IMR-90 (cell line): ENCODE results near the gene DEFB124. TPM values are rescaled to one million over a fixed set of nuclear protein-coding genes. Genes with fewer than 3 reads are reported as not detected.

Experiments
- ATAC-seq: fragments of 200-7000 bp; cut with Tn5 transposase; 2 replicates; pipeline ENCODE4 v1.9.1; 2020; ENCODE audit warnings: low read depth, mild to moderate bottlenecking, moderate library complexity
- BruUV-seq: library from RNA; stranded (reverse); fragments of 400-500 nt; replicated peaks from 2 replicates; lab custom pipeline; 2021; lab: Mats Ljungman, UMichigan
- CTCF ChIA-PET: fragments of 300-600 bp; formaldehyde crosslinking; extraction: SDS; loops from one replicate; lab custom pipeline; 2021; ENCODE audit warnings: antibody characterized with exemption; lab: Yijun Ruan, JAX
- POLR2A ChIA-PET: fragments of 300-600 bp; sonication (Branson Sonifier 250); formaldehyde crosslinking; loops from one replicate; lab custom pipeline; 2022; ENCODE audit warnings: antibody characterized with exemption; ENCODE audit not compliant: unreplicated experiment; lab: Charles Lee
- DNase-seq: peaks from one replicate; pipeline ENCODE4 v3.0.0; 2013
- H2AFZ ChIP-seq: replicated peaks from 2 replicates; pipeline ENCODE3; 2013; ENCODE audit warnings: low read length, mild to moderate bottlenecking; ENCODE audit not compliant: poor library complexity
- H2AK5ac ChIP-seq: 2 replicates; pipeline ENCODE4 v1.6.1; 2013; ENCODE audit warnings: low read depth, low read length, inconsistent platforms
- H2AK9ac ChIP-seq: replicated peaks from 2 replicates; pipeline ENCODE3; 2013; ENCODE audit warnings: mild to moderate bottlenecking, low read depth, low read length, moderate library complexity; ENCODE audit not compliant: poor library complexity
- H2BK120ac ChIP-seq: 2 replicates; pipeline ENCODE4 v1.6.1; 2013; ENCODE audit warnings: low read depth, low read length, inconsistent platforms
- H2BK15ac ChIP-seq: 3 replicates; pipeline ENCODE4 v1.6.1; 2013; ENCODE audit warnings: low read depth, low read length, inconsistent platforms
- H2BK20ac ChIP-seq: 2 replicates; pipeline ENCODE4 v1.6.1; 2013; ENCODE audit warnings: low read depth, mild to moderate bottlenecking, inconsistent platforms, low read length, moderate library complexity
- H2BK5ac ChIP-seq: 2 replicates; pipeline ENCODE4 v1.6.1; 2013; ENCODE audit warnings: mild to moderate bottlenecking, low read depth, low read length, inconsistent platforms; ENCODE audit not compliant: poor library complexity, severe bottlenecking
- H3K14ac ChIP-seq: replicated peaks from 2 replicates; pipeline ENCODE4 v1.6.1; 2013; ENCODE audit warnings: low read depth, low read length, inconsistent platforms
- H3K18ac ChIP-seq: 2 replicates; pipeline ENCODE4 v1.6.1; 2013; ENCODE audit warnings: low read depth, low read length, control low read depth
- H3K23ac ChIP-seq: 2 replicates; pipeline ENCODE4 v1.6.1; 2013; ENCODE audit warnings: low read depth, low read length, inconsistent platforms
- H3K27ac ChIP-seq: 2 replicates; pipeline ENCODE4 v1.5.1; 2013; ENCODE audit warnings: mild to moderate bottlenecking, control low read depth, low read length; ENCODE audit not compliant: insufficient read depth
- H3K27me3 ChIP-seq: 2 replicates; pipeline ENCODE4 v1.6.1; 2013; ENCODE audit warnings: low read length; ENCODE audit not compliant: control insufficient read depth, insufficient read depth
- H3K36me3 ChIP-seq: 2 replicates; pipeline ENCODE4 v1.6.1; 2013; ENCODE audit warnings: low read length, mixed read lengths; ENCODE audit not compliant: control insufficient read depth, insufficient read depth
- H3K4ac ChIP-seq: 2 replicates; pipeline ENCODE4 v1.6.1; 2013; ENCODE audit warnings: low read depth, low read length, inconsistent platforms
- H3K4me1 ChIP-seq: 2 replicates; pipeline ENCODE4 v1.6.1; 2013; ENCODE audit warnings: low read length, mixed read lengths; ENCODE audit not compliant: control insufficient read depth, insufficient read depth
- H3K4me2 ChIP-seq: 2 replicates; pipeline ENCODE4 v1.6.1; 2013; ENCODE audit warnings: low read depth, mild to moderate bottlenecking, control low read depth, low read length, moderate library complexity
- H3K4me3 ChIP-seq: 2 replicates; pipeline ENCODE4 v1.5.1; 2013; ENCODE audit warnings: low read depth, mild to moderate bottlenecking, control low read depth, low read length, moderate library complexity; ENCODE audit not compliant: insufficient read depth
- H3K56ac ChIP-seq: 2 replicates; pipeline ENCODE4 v1.6.1; 2013; ENCODE audit warnings: low read length, inconsistent platforms; ENCODE audit not compliant: insufficient read depth; ENCODE audit errors: extremely low read depth
- H3K79me1 ChIP-seq, 2 experiments: 2 replicates each; pipeline ENCODE4 v1.6.1; 2013; ENCODE audit warnings: low read length in 2 of 2, inconsistent platforms in 1 of 2, low read depth in 1 of 2
- H3K9ac ChIP-seq: 2 replicates; pipeline ENCODE4 v1.6.1; 2013; ENCODE audit warnings: low read depth, low read length, control low read depth
- H3K9me1 ChIP-seq: 2 replicates; pipeline ENCODE4 v1.6.1; 2013; ENCODE audit warnings: low read length, inconsistent platforms; ENCODE audit not compliant: insufficient read depth
- H3K9me3 ChIP-seq: 2 replicates; pipeline ENCODE4 v1.6.1; 2013; ENCODE audit warnings: low read length; ENCODE audit not compliant: control insufficient read depth, insufficient read depth
- H4K20me1 ChIP-seq: 2 replicates; pipeline ENCODE4 v1.6.1; 2013; ENCODE audit warnings: low read length, inconsistent platforms; ENCODE audit not compliant: insufficient read depth
- H4K5ac ChIP-seq: 2 replicates; pipeline ENCODE4 v1.6.1; 2013; ENCODE audit warnings: mild to moderate bottlenecking, low read depth, low read length, control low read depth
- H4K8ac ChIP-seq, 2 experiments: 2 replicates each; pipeline ENCODE4 v1.6.1; 2013; ENCODE audit warnings: low read depth in 2 of 2, low read length in 2 of 2, control low read depth in 1 of 2, inconsistent platforms in 1 of 2
- H4K91ac ChIP-seq: 2 replicates; pipeline ENCODE4 v1.6.1; 2013; ENCODE audit warnings: low read depth, low read length, inconsistent platforms; ENCODE audit not compliant: insufficient read depth
- CEBPB ChIP-seq: IDR thresholded peaks from 2 replicates; pipeline ENCODE4 v1.6.1; 2012; ENCODE audit warnings: low read depth, low read length, improper control_type of control experiment
- CHD1 ChIP-seq: IDR thresholded peaks from 2 replicates; pipeline ENCODE4 v1.6.1; 2012; ENCODE audit warnings: low read depth, low read length, improper control_type of control experiment
- MAFK ChIP-seq: IDR thresholded peaks from 2 replicates; pipeline ENCODE4 v1.6.1; 2012; ENCODE audit warnings: low read depth, low read length, improper control_type of control experiment
- MAZ ChIP-seq: IDR thresholded peaks from 2 replicates; pipeline ENCODE4 v1.6.1; 2012; ENCODE audit warnings: low read depth, mild to moderate bottlenecking, low read length, improper control_type of control experiment, moderate library complexity, borderline replicate concordance
- RAD21 ChIP-seq: IDR thresholded peaks from 2 replicates; pipeline ENCODE4 v1.6.1; 2012; ENCODE audit warnings: low read length, improper control_type of control experiment
- USF2 ChIP-seq: fragments of 150-350 bp; IDR thresholded peaks from 2 replicates; pipeline ENCODE4 v1.6.1; 2017; ENCODE audit warnings: mild to moderate bottlenecking, antibody characterized with exemption, low read length, low read depth
- WGBS, 2 experiments: methylation state at CpG; one replicate each; pipeline versions ENCODE4 v1.1.5 to v1.1.7; 2013; ENCODE audit warnings: missing lambda C conversion rate in 2 of 2; ENCODE audit not compliant: insufficient read length in 1 of 2; ENCODE audit errors: extremely low coverage in 2 of 2; 5-methylcytosine and 5-hydroxymethylcytosine counted together
- dilution Hi-C: fragments of 300-500 bp; cut with HindIII; formaldehyde crosslinking; loops from one replicate; pipeline ENCODE4 v1.14.3; 2018; ENCODE audit warnings: low sequenced_read_pairs; ENCODE audit not compliant: unreplicated experiment
- in situ Hi-C: fragments of 300-500 bp; cut with MboI; formaldehyde crosslinking; loops from 3 replicates; pipeline ENCODE4 v1.14.3; 2019; ENCODE audit warnings: low sequenced_read_pairs, inconsistent platforms, mixed read lengths
- intact Hi-C: fragments of 100-400 bp; cut with micrococcal nuclease; formaldehyde crosslinking; loops from 2 replicates; pipeline ENCODE4 v1.10.0; 2022
- polyA plus RNA-seq, 3 experiments: library from polyadenylated mRNA; depleted of rRNA; stranded (reverse); fragments of >200 nt; gene quantifications; 2 replicates each; pipeline ENCODE4 v1.2.3, GENCODE V29; 2012; ENCODE audit warnings: low replicate concordance in 1 of 3
- total RNA-seq: library from RNA; depleted of rRNA; stranded (reverse); fragments of >200 nt; gene quantifications from 2 replicates; pipeline ENCODE4 v1.2.3, GENCODE V29; 2012

The DEFB124 gene
- total and polyA plus RNA-seq, 2 of the 4 experiments (the other 2 are of a cell fraction): not detected

DNA sequence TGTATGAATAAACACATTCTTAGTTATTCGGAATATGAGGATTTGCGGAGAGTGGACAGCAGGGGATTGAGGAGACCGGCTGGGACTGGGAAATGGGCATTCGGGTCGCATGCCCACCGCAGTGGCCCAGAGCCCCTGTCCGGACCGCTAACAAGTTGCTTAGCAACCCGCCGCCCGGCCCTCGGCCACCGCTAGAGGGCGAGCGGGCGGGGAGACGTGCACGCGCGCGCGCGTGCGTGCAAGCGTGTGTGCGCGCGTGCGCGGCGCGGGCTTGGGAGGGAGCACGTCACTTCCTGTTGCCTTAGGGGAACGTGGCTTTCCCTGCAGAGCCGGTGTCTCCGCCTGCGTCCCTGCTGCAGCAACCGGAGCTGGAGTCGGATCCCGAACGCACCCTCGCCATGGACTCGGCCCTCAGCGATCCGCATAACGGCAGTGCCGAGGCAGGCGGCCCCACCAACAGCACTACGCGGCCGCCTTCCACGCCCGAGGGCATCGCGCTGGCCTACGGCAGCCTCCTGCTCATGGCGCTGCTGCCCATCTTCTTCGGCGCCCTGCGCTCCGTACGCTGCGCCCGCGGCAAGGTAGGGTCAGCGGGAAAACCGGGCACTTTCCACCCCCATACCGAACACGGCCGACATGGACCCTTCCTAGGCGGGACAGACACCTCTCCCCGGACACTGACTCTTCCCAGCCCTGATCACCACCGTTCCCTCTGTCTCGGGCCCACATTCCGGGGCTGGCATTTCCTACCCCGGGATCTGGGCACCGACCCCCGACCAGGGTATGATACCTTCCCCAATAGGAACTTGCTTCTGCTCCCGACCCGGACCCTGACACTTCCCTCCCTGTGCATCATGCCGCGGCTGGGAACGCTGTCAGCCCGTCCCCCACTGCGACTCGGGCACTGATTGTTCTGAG, 39.5 kb upstream of the DEFB124 start, which contains the start of gene HM13 (continued):
- 0 out of 2 replicates have a peak, but pooled peaks have one; percentile 23 for TF ChIP-seq USF2

DNA sequence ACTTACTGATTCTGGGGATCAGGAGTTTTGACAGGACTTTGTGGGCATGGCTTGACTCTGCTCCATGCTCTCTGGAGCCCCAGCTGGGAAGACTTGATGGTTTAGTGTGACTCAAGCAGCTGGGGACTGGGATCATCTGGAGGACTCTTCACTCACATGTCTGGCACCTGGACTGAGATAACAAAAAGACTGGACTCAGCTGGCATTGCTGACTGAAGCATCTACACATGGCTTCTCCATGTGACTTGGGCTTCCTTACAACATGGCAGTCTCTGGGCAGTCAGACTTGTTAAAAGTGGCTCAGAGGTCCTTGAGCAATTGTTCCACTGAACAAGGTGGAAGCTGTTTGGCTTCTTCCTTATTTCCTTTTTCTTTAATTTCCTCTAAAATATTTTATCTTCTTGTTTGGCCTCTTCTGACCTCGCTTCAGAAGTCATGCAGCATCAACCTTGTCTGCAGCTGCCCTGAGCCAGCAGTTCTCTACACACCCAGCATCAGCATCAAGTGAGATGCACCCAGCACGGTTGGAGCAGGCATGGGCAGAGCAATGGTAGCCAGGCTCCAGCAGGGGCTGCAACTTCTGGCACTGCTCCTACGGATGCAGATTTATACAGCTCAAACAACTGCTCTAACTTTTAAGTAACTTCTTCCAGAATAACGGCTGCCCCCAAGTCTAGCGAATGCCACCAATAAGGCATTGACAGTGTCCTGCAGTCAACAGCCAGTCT, 33.8 kb upstream of the DEFB124 start:
- Histone ChIP-seq H2AK5ac (no peak overlapping the region), H2AFZ (no peak overlapping the region), H3K56ac (no peak overlapping the region), H3K9me3 (peaks cover 3% of the 10 kb centered on the region; the same call in 1 of the 2 replicates), H3K36me3 (no peaks in the 10 kb centered on the region), H3K18ac (no peak overlapping the region), H2BK120ac (no peak overlapping the region), H4K8ac (no peak overlapping the region), H2AK9ac (no peak overlapping the region), H4K91ac (no peak overlapping the region), H3K23ac (no peak overlapping the region), H2BK5ac (no peak overlapping the region), H3K4me1 (no peaks in the 10 kb centered on the region), H3K14ac (no peak overlapping the region), H3K9me1 (0 out of 2 replicates have a peak, but pooled peaks cover under 1% of the 10 kb centered on the region), H4K20me1 (no peaks in the 10 kb centered on the region), H4K5ac (no peak overlapping the region), H3K4ac (no peak overlapping the region), H3K9ac (no peak overlapping the region), H3K4me2 (no peak overlapping the region), H3K4me3 (no peak overlapping the region), H3K27ac (no peak overlapping the region), H2BK20ac (no peak overlapping the region), H3K79me1 (no peaks in the 10 kb centered on the region), H2BK15ac (no peak overlapping the region), H3K27me3 (no peaks in the 10 kb centered on the region)
- no peak for TF ChIP-seq MAZ
- TF ChIP-seq MAFK: no peak
- no peak for TF ChIP-seq CHD1
- TF ChIP-seq RAD21: no peak
- TF ChIP-seq CEBPB: no peak
- intact Hi-C loops: no loop called here
- CTCF ChIA-PET: no interaction called here
- 81% methylated on average over 3 of the region's 5 CpGs; no CpG with 5 or more reads in 1 of the 2 experiments for WGBS, 2 experiments
- ATAC-seq: no peak
- in situ Hi-C loops: no loop called here
- POLR2A ChIA-PET: no interaction called here
- dilution Hi-C loops: no loop called here
- no TSS peak for BruUV-seq
- DNase-seq: no peak
